Hair follicle dermal papilla cell (primary cell): ENCODE results near the gene APOA5. TPM values are rescaled to one million over a fixed set of nuclear protein-coding genes. Genes with fewer than 3 reads are reported as not detected.

Source experiments
- total RNA-seq: library from RNA; depleted of rRNA; stranded (reverse); fragments of >200 nt; gene quantifications from 2 replicates; pipeline ENCODE4 v1.2.3, GENCODE V29; 2012

APOA5 gene, protein sequence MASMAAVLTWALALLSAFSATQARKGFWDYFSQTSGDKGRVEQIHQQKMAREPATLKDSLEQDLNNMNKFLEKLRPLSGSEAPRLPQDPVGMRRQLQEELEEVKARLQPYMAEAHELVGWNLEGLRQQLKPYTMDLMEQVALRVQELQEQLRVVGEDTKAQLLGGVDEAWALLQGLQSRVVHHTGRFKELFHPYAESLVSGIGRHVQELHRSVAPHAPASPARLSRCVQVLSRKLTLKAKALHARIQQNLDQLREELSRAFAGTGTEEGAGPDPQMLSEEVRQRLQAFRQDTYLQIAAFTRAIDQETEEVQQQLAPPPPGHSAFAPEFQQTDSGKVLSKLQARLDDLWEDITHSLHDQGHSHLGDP
- total RNA-seq, result 0.12 TPM in 1 of 2 replicates, not detected in the other

GRCh38 chr11:116791813-116792143 lies at the start of gene APOA5:
TSS of gene APOA5 (minus strand) at chr11:116791879. CDS start at chr11:116791860, 19 bp downstream.

GRCh38 chr11:116837231-116838091 lies 45.8 kb upstream of the APOA5 start, which contains the start of gene APOA1:
TSS of gene APOA1 (minus strand) at chr11:116837622. CDS start at chr11:116837387, 235 bp downstream.

DNA sequence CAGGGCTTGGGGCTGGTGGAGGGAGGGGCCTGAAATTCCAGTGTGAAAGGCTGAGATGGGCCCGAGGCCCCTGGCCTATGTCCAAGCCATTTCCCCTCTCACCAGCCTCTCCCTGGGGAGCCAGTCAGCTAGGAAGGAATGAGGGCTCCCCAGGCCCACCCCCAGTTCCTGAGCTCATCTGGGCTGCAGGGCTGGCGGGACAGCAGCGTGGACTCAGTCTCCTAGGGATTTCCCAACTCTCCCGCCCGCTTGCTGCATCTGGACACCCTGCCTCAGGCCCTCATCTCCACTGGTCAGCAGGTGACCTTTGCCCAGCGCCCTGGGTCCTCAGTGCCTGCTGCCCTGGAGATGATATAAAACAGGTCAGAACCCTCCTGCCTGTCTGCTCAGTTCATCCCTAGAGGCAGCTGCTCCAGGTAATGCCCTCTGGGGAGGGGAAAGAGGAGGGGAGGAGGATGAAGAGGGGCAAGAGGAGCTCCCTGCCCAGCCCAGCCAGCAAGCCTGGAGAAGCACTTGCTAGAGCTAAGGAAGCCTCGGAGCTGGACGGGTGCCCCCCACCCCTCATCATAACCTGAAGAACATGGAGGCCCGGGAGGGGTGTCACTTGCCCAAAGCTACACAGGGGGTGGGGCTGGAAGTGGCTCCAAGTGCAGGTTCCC lies 38.0 kb upstream of the APOA5 start, which contains the start of gene APOC3:
TSS of gene APOC3 (plus strand) at position 383 of the 659 bp plus-strand sequence. CDS start 676 bp downstream, outside the sequence.

DNA sequence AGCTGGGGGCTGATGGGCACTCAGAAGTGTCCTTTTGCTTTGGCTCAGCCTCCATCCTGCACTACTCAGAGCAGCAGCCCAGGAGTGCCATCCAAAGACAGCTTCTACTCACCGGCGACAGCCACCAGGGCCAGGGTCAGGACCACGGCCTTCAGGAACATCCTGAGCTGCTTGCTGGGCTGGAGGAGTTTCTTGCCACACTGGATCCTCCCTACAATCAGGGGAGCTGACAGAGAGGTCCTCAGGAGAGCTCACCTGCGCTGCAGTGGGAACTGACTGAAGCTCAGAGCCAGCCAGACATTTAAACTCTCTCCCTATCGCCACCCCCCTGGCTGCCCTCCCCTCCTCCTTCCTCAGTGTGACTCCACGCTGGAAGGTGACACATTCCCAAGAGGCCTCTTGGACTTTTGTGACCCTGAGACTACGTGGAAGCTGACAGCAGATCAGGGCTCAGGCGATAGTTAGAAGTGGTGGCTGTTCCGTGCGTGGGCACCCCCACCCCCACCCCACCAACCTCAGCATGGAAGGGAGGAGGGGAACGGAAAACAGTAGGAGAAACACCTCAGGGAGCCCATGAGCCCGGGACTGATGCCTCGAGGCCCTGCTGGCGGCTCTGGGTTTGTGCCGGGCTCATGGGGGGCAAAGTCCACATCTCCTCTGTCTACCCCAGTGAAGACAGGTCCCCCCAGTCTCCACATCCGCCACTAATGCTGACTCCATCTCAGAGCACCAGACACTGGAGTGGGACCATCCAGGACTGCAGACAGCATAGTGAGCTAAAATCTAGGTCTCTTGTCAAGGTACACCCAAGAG lies 31.6 kb upstream of the APOA5 start, which contains the start of gene APOA4:
TSS of gene APOA4 (minus strand) at position 274 of the 813 bp plus-strand sequence. CDS start at position 161, 113 bp downstream.

GRCh38 chr11:116787786-116788486 lies 3.7 kb downstream of the APOA5 start, which contains the start of gene ZPR1:
TSS of gene ZPR1 (minus strand) at chr11:116788023. CDS start at chr11:116787990, 33 bp downstream.

GRCh38 chr11:116772443-116773202 lies 19.1 kb downstream of the APOA5 start, which contains the start of gene BUD13:
TSS of gene BUD13 (minus strand) at chr11:116772987. CDS start at chr11:116772964, 23 bp downstream.

Other genes starting within 250 kb of the APOA5 start
- gene BUD13, start 18.9 kb downstream of the APOA5 start, total RNA-seq, result 13.8 and 14.1 TPM in 2 replicates
- gene ZPR1, start 3.9 kb downstream of the APOA5 start, total RNA-seq, result 29.0 and 35.5 TPM in 2 replicates
- gene APOA4, start 31.4 kb upstream of the APOA5 start, total RNA-seq, result not detected in 2 replicates
- gene APOC3, start 38.0 kb upstream of the APOA5 start, total RNA-seq, result not detected in 2 replicates
- gene APOA1, start 45.7 kb upstream of the APOA5 start, total RNA-seq, result 0.32 TPM in 1 of 2 replicates, not detected in the other